Right lobe of liver (tissue), 6 donors: Measurements from ENCODE around the gene RBL2. TPM values are rescaled to one million over a fixed set of nuclear protein-coding genes. Genes with fewer than 3 reads are reported as not detected.

ENCODE experiments used
- ATAC-seq, 4 donors: fragments of 200-7000 bp; cut with Tn5 transposase; one replicate each; pipeline ENCODE4 v1.9.1; 2020; ENCODE audit warnings: mild to moderate bottlenecking in 4 of 4, moderate library complexity in 4 of 4
- DNase-seq, 3 donors: peaks; one replicate each; pipeline ENCODE4 v3.0.0-alpha.2; 2020
- H3K27ac ChIP-seq, 3 donors: fragments of 200-600 bp; one replicate each; pipeline ENCODE4 v1.8.0; 2022
- H3K27me3 ChIP-seq, 2 donors: fragments of 200-600 bp; one replicate each; pipeline ENCODE4 v1.8.0; 2022
- H3K36me3 ChIP-seq, 4 donors: fragments of 200-600 bp; sonication (generic) in 1 of 4; one replicate each; pipeline versions ENCODE4 v1.5.1 to v1.8.0; 2017 to 2022; ENCODE audit warnings: control low read depth in 1 of 4
- H3K4me1 ChIP-seq, 4 donors: fragments of 200-600 bp; sonication (generic) in 1 of 4; one replicate each; pipeline versions ENCODE4 v1.5.1 to v1.8.0; 2017 to 2022; ENCODE audit warnings: control low read depth in 1 of 4
- H3K4me3 ChIP-seq, 3 donors: fragments of 200-600 bp; one replicate each; pipeline ENCODE4 v1.8.0; 2022
- H3K9me3 ChIP-seq, 4 donors: fragments of 200-600 bp; sonication (generic) in 1 of 4; one replicate each; pipeline versions ENCODE4 v1.5.1 to v1.8.0; 2017 to 2022; ENCODE audit warnings: control low read depth in 1 of 4
- POLR2A ChIP-seq: fragments of 450-650 bp; IDR thresholded peaks from one replicate; pipeline ENCODE4 v1.6.1; 2017; ENCODE audit warnings: antibody characterized with exemption, mild to moderate bottlenecking
- WGBS: methylation state at CpG from one replicate; pipeline ENCODE4 v1.1.6; 2018; ENCODE audit warnings: low coverage, low lambda C conversion rate; ENCODE audit not compliant: insufficient coverage; ENCODE audit errors: missing lambda C conversion rate; 5-methylcytosine and 5-hydroxymethylcytosine counted together
- intact Hi-C, 2 donors: fragments of 100-400 bp; cut with DNase I; formaldehyde crosslinking; loops; one replicate each; pipeline versions ENCODE4 v1.11.2 to v1.14.1; 2022
- total RNA-seq, 6 experiments: library from RNA; depleted of rRNA in 2 of 6; stranded (reverse); fragments of >200 nt in 2 of 6; fragmentation: NEBNext Ultra II Directional in 3 of 6; extraction: Animal tissue kit (Norgen Biotek cat#: 25700) in 3 of 6; gene quantifications; one replicate each; pipeline versions ENCODE4 v1.1.0 to v1.2.4, GENCODE V29; 2016 to 2023
- TF ChIP-seq, protein P1 (sequence below), 4 donors: fragments of 200-600 bp in 3 of 4; fragments of 450-650 bp in 1 of 4; IDR thresholded peaks; one replicate each; pipeline versions ENCODE4 v1.5.1 to v1.8.0; 2016 to 2022; ENCODE audit warnings: antibody characterized with exemption in 4 of 4, mild to moderate bottlenecking in 2 of 4
- donor health status: DM: no; HTN: yes; CAD: no.
- donor health status: DM: no; HTN: no; CAD: no.
- donor health status: DM: no; HTN: no; CAD: no.
- donor health status: DM: no; HTN: yes; CAD: no.
- donor health status: DM: no; HTN: yes; CAD: no.

Gene RBL2
- total RNA-seq, 6 experiments from 2014 or later = 26.3 to 63.1 (median 38.8) TPM

DNA sequence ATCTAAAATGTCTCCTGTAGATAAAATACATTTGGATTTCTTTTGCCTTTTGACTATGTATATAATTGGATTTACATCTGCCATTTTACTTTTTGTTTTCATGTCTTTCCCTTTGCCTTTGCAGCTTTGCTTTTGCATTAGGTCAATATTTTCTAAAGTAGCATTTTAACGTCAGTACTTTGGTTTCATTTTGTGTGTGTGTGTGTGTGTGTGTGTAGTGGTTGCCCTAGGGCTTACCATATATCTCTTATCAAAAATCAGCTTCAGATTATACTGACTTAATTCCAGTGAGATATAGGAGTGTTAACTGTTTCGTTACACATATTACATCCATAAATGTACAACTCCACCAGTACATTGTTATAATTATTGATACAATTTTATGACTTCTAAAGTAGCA, 42.6 kb downstream of the RBL2 start:
- no peaks in the 10 kb centered on the region for H3K27me3 ChIP-seq
- no peak overlapping the region for H3K4me3 ChIP-seq
- intact Hi-C loops = no loop called here
- TF ChIP-seq, protein P1, sequence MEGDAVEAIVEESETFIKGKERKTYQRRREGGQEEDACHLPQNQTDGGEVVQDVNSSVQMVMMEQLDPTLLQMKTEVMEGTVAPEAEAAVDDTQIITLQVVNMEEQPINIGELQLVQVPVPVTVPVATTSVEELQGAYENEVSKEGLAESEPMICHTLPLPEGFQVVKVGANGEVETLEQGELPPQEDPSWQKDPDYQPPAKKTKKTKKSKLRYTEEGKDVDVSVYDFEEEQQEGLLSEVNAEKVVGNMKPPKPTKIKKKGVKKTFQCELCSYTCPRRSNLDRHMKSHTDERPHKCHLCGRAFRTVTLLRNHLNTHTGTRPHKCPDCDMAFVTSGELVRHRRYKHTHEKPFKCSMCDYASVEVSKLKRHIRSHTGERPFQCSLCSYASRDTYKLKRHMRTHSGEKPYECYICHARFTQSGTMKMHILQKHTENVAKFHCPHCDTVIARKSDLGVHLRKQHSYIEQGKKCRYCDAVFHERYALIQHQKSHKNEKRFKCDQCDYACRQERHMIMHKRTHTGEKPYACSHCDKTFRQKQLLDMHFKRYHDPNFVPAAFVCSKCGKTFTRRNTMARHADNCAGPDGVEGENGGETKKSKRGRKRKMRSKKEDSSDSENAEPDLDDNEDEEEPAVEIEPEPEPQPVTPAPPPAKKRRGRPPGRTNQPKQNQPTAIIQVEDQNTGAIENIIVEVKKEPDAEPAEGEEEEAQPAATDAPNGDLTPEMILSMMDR (IDR thresholded peaks at IDR 0.05) = no peak
- TF ChIP-seq POLR2A = no peak
- H3K27ac ChIP-seq = no peak overlapping the region
- no peaks in the 10 kb centered on the region for H3K9me3 ChIP-seq
- WGBS = 75% methylated on average over 2 of the region's 2 CpGs
- H3K36me3 ChIP-seq = peaks cover 0 to 55% (median 23%) of the 10 kb centered on the region in 4 donors
- ATAC-seq (no peak), DNase-seq (no peak)
- peaks cover 0 to 14% (median 3%) of the 10 kb centered on the region in 4 donors for H3K4me1 ChIP-seq

DNA sequence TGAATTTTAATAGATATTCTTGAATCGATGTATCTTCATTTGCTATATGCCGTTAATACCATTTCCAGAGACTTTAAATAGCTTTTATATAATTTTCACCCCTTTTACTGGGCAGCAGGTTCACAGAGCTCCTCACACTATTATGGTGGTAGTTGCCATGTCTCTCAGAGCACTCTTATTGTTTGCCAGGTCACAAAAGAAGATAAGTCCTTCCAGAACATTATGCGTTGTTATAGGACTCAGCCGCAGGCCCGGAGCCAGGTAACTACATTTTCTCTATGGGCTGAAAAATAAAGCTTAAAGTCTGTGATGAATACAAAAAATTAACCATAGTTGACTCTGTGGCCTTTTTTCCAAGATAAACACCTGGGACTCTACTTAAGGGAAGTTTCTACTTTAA, 44.7 kb downstream of the RBL2 start:
- Histone ChIP-seq H3K9me3 (no peaks in the 10 kb centered on the region), H3K4me1 (peaks cover 0 to 14% (median 3%) of the 10 kb centered on the region in 4 donors), H3K4me3 (no peak overlapping the region), H3K36me3 (peaks cover 0 to 50% (median 20%) of the 10 kb centered on the region in 4 donors), H3K27me3 (no peaks in the 10 kb centered on the region), H3K27ac (no peak overlapping the region)
- intact Hi-C loops = no loop called here
- WGBS = 100% methylated on average over 5 of the region's 5 CpGs
- TF ChIP-seq, protein P1 (IDR thresholded peaks at IDR 0.05) = no peak
- TF ChIP-seq POLR2A = no peak
- DNase-seq (no peak), ATAC-seq (no peak)

DNA sequence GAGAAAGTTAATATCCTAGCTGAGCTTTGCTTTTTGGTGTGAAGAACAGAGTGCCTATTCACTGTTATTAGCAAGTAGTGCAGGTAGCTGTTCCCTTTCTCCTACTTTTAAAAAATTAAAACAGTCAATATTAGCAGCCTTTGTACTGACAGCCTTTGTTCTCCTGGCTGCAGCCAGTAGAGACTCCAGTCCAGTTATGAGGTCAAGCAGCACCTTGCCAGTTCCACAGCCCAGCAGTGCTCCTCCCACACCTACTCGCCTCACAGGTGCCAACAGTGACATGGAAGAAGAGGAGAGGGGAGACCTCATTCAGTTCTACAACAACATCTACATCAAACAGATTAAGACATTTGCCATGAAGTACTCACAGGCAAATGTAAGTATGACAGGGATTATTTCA, 46.1 kb downstream of the RBL2 start:
- WGBS = 50% methylated on average over 1 of the region's 1 CpG
- H3K4me1 ChIP-seq = peaks cover 0 to 14% (median 3%) of the 10 kb centered on the region in 4 donors
- DNase-seq = peak in 2 of 3 donors; percentile 72 to 85
- peak overlapping the region in 2 of 3 donors; percentile 27 to 47 for H3K27ac ChIP-seq
- H3K36me3 ChIP-seq = peaks cover 0 to 48% (median 20%) of the 10 kb centered on the region in 4 donors
- intact Hi-C loops = no loop called here
- TF ChIP-seq, protein P1 (IDR thresholded peaks at IDR 0.05) = no peak
- TF ChIP-seq POLR2A = no peak
- ATAC-seq = peak; percentile 71 to 97 (median 88)
- no peak overlapping the region for H3K4me3 ChIP-seq
- H3K9me3 ChIP-seq = no peaks in the 10 kb centered on the region
- H3K27me3 ChIP-seq = no peaks in the 10 kb centered on the region

DNA sequence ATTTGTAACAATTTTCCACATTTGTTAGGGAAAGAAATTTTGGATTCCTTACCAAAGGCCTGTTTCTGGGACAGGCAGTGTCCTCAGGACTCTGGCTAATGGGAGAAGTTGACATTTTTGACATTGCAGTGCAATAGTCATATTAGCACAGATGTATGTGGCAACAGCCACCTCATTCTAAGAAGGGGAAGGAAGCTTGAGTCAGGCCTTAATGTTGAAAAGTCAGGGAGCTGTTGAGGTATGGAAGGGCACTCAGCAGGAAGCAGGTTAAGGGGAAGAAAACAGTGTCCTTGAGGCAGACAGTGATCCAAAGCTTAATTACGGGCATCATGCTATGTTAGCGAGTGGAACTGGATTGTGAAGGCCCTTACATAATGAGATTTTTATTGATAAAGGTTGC, 47.9 kb downstream of the RBL2 start:
- ATAC-seq = peak; percentile 16 to 52 (median 42)
- H3K27me3 ChIP-seq = no peaks in the 10 kb centered on the region
- intact Hi-C loops = no loop called here
- no peak for DNase-seq
- H3K36me3 ChIP-seq = peaks cover 0 to 38% (median 20%) of the 10 kb centered on the region in 4 donors
- WGBS = 70% methylated on average over 2 of the region's 2 CpGs
- TF ChIP-seq POLR2A = no peak
- TF ChIP-seq, protein P1 (IDR thresholded peaks at IDR 0.05) = no peak
- no peak overlapping the region for H3K4me3 ChIP-seq
- no peak overlapping the region for H3K27ac ChIP-seq
- no peaks in the 10 kb centered on the region for H3K9me3 ChIP-seq
- peaks cover 0 to 14% (median 3%) of the 10 kb centered on the region in 4 donors for H3K4me1 ChIP-seq
